GM13977 (cell line): ENCODE data around the gene LPXN.
"Not testable (repeated sequence)": the region's sequence is repeated elsewhere in the genome, so short reads cannot be mapped to it uniquely, and the experiment has no call there.

Experiments
- DNase-seq: peaks from one replicate; pipeline ENCODE4 v3.0.0; 2012; ENCODE audit warnings: low spot score
- CTCF ChIP-seq: IDR thresholded peaks from 2 replicates; pipeline ENCODE4 v1.5.1; 2012; ENCODE audit warnings: mild to moderate bottlenecking, control low read depth; ENCODE audit not compliant: insufficient read depth; ENCODE audit errors: extremely low read depth, missing control alignments
- in situ Hi-C: fragments of 300-500 bp; cut with MboI; formaldehyde crosslinking; loops from one replicate; pipeline ENCODE4 v1.12.0; 2022; ENCODE audit warnings: low sequenced_read_pairs, low pct_unique_long_range_greater_than_20kb, mixed read lengths, inconsistent platforms; ENCODE audit not compliant: unreplicated experiment

The LPXN gene

GRCh38 chr11:58576887-58577471 lies 1.3 kb upstream of the LPXN start:
- DNase-seq, result no peak
- in situ Hi-C loops, result no loop called here
- peak; percentile 44 for TF ChIP-seq CTCF

GRCh38 chr11:58574881-58575280 lies 775 bp downstream of the LPXN start:
- DNase-seq, result no peak
- in situ Hi-C loops, result no loop called here
- TF ChIP-seq CTCF, result no peak

GRCh38 chr11:58573451-58574104 lies 2.1 kb downstream of the LPXN start:
- peak; percentile 18 for DNase-seq
- in situ Hi-C loops, result no loop called here
- no peak for TF ChIP-seq CTCF

- DNase-seq, in situ Hi-C loops: not testable (repeated sequence)
These were observed 2.8 kb downstream of the LPXN start for GRCh38 chr11:58572906-58573305.

- in situ Hi-C loops, result no loop called here
- peak; percentile 70 for TF ChIP-seq CTCF
- DNase-seq, result peak; percentile 24
These were observed 7.7 kb downstream of the LPXN start for GRCh38 chr11:58567889-58568512.

GRCh38 chr11:58564231-58564630 lies 11.4 kb downstream of the LPXN start:
- no peak for DNase-seq
- in situ Hi-C loops, result no loop called here
- TF ChIP-seq CTCF, result no peak

GRCh38 chr11:58562375-58562800 lies 13.3 kb downstream of the LPXN start:
- no peak for TF ChIP-seq CTCF
- DNase-seq, result no peak
- in situ Hi-C loops, result no loop called here
